Measurements from ENCODE around the gene KDM1B.

DNA sequence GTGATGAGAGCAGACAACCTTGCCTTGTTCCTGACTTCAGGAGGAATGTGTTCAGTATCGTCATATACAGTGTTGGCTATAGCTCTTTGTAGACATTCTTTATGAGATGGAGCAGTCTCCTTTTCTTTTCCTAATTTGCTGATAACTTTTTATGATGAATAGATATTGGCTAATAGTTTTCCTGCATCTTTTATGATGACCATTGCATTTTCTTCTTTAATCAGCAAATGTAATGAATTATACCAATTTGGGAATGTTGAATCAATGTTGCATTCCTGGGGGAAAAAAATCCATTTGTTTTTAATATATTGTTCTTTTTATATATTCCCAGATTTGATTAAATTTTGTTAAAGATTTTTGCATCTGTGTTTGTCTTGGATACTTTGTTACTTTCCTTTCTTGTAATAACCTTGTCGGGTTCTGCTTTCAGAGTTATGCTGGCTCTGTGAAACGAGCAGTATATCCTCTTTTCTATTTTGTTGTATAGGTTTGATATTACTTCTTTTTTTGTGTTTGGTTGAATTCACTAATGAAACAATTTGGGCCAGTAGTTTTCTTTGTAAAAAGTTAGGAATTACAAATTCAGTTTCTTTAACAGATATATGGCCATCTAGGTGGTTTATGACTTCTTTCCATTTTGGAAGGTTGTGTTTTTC is 23.9 kb downstream of the KDM1B start:
- TF ChIP-seq, protein P1, sequence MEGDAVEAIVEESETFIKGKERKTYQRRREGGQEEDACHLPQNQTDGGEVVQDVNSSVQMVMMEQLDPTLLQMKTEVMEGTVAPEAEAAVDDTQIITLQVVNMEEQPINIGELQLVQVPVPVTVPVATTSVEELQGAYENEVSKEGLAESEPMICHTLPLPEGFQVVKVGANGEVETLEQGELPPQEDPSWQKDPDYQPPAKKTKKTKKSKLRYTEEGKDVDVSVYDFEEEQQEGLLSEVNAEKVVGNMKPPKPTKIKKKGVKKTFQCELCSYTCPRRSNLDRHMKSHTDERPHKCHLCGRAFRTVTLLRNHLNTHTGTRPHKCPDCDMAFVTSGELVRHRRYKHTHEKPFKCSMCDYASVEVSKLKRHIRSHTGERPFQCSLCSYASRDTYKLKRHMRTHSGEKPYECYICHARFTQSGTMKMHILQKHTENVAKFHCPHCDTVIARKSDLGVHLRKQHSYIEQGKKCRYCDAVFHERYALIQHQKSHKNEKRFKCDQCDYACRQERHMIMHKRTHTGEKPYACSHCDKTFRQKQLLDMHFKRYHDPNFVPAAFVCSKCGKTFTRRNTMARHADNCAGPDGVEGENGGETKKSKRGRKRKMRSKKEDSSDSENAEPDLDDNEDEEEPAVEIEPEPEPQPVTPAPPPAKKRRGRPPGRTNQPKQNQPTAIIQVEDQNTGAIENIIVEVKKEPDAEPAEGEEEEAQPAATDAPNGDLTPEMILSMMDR (conservative IDR thresholded peaks at IDR 0.05; ENCODE audit: low read depth, low read length): no peak
- no peak for TF ChIP-seq EZH2 (IDR thresholded peaks at IDR 0.05; ENCODE audit: borderline replicate concordance, low read depth, low read length, poor library complexity, severe bottlenecking)

Measured in A673 (cell line).